Endothelial cell of hepatic sinusoid (primary cell): ENCODE results near the gene BOD1.

Experiments used
- in situ Hi-C: cut with HindIII; loops from 2 replicates; pipeline ENCODE4 v1.10.0; 2017; ENCODE audit warnings: low sequenced_read_pairs

Gene BOD1

DNA sequence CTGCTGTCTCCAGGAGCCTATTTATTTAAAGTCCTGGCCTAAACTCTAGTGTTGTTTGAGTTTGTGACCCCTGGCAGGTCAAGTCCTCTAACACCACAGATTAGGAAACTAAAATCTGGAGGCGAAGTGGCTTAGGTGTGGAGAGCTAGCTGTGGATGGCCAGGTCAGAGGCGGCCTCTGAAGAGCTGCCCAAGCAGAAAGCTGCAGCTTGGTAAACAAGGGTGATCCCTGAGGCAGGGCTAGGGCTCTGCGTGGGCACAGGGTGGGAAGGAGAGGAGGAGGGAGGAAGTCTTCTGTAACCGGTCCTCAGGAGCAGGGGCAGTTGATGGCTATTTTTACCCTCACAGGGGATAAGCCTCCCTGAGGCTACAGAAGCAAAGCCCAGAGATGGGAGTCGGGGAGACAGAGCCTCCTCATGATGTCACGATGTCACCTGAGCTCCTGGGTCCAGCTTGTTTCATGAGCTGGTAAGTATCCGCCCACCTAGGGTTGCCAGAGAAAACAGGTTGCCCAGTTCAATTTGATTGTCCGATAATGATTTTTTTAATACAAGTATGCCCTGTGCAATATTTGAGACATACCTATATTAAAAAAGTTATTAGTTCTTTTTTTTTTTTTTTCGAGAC lies 25.9 kb upstream of the BOD1 start:
- in situ Hi-C loops: no loop called here

DNA sequence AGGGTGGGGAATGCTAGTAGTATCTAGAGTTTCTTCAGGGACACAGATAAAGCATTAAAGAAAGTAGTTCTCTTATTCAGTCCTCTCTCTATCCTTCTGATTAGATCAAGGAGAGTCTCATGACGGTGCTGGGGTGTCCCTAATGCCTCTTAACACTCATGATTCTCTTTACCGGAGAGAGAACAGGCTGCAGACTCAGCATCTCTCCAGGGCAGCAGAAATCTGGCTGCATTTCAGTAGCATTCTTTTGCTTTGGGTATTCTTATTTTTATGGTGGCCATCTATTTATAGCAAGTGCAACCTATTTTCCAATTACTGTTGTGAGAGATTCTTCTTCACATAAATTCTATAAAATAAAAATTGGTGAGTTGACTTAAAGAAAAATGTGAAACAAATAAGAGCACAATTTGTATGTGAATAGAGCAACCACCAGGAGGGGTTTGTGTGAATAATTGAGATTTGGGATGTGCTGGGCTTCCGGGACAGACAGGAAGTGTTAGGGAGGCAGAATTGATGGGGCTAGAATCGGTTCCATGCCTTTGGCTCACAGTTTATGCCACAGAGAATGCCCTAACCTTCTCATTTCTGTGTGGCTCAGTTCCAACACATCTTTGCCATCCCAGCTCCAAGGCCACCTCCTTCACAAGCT lies 23.8 kb upstream of the BOD1 start:
- in situ Hi-C loops: no loop called here

DNA sequence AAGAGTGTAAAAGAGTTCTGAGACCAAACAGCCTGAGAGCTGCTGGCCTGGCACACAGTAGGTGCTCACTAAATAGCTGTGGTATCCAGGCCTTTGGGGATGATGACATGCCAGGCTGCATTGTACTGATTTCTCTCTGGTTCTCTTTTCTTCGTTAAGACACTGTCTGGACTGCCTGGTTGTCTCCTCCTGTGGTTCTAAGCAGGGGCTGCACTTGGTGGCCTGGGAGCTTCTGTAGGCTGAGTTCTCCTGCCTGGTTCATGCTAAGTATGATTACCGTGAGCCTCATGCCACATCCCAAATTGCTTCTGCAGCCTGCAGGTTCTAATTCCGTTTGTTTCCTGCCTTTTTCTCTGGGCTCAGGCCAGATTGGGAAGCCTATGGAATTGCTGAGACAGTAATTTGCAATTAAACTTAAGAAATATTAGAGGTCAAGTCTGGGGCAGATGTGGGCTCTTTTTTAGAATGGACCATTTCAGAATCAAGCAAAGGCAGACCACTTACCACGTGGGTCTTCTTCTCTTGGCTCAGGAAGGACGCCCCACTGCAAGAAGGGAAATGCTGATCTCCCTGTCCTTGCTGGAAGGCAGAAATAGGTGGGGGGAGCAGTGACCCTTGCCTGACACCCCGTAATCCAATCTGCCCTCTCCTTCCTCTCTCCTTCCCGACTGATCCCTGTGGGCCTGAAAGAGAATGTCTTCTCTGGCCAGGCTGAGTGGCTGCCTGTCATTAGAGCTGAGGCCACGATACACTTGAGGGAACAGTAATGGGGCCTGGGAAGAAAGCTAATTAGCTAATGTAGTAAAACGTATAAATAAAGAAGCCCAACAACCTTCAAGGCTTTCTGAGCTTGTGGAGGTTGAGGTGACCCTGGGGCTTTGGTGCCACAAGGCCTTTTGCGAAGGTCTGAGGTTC lies 21.9 kb upstream of the BOD1 start:
- in situ Hi-C loops: no loop called here

DNA sequence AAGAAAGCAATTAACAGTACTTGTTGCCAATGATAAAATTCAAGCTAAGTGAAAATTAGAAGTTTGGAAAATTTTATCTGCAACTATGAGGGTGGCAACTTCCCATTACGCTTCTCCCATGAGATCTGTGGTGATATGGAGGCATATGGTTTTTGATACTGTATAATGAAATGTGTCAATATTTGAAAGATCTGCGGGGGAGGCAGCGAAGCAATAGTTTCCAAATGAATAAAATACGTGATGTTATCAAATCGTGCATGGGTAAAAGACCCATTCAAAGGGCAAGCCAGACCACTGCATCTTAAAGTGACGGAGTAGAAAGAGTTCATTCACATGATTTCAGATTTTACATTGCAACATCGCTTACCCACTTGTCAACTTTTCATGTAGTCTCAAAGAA lies 20.9 kb upstream of the BOD1 start:
- in situ Hi-C loops: no loop called here

DNA sequence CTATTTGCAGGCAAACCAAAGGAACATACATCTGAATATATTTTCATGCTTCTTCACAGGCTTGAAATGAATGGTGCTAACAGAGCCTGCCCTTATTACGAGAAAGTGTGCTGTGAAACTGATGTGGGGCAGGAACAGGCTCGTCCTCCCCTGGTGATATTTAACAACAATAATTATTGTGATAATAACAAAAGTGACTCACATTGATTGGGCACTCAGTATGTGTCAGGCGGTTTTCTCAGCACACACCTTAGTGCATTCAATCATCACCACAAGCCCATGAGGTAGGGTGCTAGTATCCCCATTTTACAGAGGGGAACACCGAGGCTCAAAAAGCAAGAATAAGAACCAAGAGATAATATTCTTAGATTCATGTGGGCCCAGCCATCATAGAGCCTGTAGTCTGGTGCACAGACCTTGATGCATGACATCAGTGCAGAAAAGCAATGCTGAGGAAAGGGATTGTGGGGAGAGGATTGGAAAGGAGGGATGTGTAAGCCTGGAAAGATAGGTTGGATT lies 18.1 kb upstream of the BOD1 start:
- in situ Hi-C loops: no loop called here

DNA sequence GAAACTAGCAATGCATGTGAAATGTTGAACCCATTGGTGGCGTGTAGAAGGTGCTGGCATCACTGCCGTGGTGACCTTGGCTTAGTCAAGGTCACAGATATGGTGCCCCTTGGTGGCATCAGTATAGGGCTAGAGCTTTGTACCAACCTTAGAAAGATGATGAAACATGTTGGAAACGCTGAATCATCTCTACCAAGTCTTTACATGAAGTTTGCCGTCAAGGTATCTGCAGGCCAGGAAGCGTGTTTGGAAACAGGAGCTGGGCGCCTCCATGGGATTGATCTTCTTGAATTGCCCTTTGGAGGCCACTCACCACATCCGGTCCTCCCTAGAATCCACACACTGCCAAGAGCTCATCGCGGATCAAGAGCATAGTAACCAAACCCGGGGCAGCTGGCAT lies 16.9 kb upstream of the BOD1 start:
- in situ Hi-C loops: no loop called here

DNA sequence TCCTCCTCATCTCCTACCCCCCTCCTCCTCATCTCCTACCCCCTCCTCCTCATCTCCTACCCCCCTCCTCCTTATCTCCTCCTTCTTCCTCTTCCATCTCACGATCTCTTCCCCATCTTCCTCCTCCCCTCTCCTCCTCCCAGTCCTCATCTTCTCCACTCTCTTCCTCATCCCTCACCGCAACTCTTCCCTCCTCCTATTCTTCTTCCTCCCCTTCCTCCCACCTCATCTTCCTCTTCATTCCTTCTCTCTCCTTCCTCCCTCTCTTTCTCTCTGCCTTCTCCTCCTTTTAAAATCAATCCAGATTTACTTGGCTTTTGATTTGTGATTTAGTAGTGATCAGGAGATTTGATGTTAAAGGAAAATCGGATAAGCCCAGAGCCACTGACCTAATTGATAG lies 15.0 kb upstream of the BOD1 start:
- in situ Hi-C loops: no loop called here

DNA sequence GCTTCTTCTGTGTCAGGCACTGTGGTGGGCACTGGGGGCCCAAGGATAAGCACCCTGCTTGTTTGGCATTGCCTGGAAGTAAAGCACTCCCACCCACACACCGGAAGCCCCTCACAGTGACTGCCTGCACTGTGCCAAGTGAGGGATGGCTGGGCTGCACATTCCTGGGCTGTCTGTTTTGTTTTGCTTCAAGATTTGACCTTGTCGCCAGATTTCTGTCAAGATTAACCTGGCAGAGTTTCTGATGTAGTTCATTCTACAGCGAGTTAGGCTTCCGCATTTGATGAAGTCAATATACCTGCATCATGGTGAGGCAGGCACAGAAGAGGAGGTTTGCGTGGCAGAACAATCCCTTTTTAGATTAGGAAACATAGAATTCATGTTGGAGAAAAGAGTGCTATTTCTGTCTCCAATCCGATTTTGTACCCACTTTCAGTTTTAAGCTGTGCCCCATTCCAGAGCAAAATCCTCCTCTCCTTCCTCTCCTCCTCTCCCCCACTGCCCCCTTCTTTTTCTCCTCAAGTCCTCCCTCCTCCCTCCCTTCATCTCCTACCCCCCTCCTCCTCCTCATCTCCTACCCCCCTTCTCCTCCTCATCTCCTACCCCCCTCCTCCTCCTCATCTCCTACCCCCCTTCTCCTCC lies 14.4 kb upstream of the BOD1 start:
- in situ Hi-C loops: no loop called here

DNA sequence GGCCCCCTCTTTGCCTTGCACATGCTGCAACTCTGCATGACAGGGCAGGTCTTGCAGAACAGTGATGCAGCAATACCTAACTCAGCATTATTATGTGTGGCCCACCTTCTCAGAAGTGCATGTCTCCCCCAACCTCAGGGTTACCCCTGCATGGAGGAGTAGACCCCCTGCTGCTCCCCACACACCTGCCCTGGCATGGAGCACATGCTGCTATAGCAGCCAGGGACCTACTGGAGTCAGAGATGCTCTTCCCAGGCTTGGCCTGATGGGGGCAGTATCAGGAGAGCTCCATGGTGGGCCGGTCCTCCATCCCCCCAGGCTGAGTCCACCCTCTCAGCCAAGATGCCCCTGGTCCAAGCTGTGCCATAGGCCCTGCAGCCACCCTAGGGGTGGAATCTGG lies 13.2 kb upstream of the BOD1 start:
- in situ Hi-C loops: no loop called here

DNA sequence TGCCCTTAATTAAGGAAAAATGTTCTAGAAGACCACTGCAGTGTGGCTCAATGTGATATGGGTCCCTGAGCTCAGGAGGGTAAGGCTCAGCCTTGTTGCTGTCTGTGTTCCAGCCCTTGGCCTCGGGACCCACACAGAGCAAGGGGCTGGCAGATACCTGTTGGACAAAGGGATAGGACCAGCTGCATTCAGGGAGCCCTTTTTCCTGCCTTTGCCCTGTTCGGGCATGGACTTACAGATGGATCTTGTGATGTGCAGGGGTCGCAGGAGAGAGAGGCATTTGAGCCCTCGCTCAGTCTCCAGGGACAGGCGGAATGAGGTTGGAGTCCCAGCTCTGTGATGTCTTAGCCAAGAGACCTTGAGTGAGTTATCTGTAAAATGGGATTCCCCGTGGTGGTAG lies 12.1 kb upstream of the BOD1 start:
- in situ Hi-C loops: no loop called here

DNA sequence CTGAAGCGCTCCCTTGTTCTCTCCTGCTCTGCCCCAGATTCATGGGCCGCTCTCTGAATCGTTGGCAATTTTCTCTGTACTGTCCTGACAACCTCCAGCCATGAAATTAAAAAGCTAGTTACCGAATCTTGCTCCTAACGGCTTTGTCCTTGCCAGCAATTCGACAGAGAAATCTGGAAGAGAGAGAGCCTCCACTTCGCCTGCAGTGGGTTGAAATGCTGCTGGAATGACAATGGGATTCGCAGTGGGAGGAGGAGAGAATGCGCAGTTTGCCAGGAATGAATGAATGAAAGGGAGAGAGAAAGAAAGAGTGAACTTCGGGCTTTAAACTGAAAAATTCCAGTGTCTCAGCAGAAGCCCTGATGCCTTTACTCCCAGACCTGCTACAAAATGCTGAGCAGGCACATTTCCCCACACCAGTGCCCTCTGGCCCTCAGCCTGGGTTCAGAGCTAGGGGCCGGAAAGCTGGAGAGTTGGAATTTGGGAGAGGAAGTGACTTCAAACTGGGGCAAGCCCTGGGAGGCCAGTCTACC lies 11.5 kb upstream of the BOD1 start:
- in situ Hi-C loops: no loop called here

DNA sequence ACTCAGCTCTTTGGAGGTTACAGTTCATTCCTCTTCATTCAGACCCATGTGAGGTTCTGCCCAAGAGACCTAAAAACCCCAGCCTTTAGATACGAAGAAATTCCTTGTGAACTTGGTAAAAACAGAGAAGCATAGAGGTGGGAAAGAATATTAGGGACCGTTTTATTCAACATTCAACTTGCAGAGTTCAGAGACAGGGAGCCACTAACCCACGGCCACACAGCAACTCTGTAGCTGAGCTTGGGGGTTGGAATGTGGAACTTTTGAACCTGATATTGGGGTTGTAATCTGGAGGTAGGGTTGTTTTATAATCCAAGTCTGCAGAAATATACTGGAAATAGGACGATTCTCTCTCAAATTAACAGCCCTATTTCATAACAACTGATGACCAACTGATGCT lies 10.8 kb upstream of the BOD1 start:
- in situ Hi-C loops: no loop called here

DNA sequence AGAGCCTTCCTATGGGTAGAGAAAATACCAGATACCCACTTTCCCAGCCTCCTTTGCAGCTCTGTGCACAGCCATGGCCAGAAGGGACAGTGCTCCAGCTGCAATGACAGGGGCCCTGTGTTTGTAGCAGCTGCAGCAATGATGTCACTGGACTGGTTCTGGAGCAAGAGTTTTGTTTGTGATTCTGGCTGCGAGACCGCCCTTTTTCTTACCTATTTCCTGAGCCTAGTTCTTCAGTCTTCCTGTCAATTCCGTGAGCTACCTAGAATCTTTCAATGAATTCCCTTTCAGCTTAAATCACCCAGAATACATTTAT lies 10.0 kb upstream of the BOD1 start:
- in situ Hi-C loops: no loop called here

DNA sequence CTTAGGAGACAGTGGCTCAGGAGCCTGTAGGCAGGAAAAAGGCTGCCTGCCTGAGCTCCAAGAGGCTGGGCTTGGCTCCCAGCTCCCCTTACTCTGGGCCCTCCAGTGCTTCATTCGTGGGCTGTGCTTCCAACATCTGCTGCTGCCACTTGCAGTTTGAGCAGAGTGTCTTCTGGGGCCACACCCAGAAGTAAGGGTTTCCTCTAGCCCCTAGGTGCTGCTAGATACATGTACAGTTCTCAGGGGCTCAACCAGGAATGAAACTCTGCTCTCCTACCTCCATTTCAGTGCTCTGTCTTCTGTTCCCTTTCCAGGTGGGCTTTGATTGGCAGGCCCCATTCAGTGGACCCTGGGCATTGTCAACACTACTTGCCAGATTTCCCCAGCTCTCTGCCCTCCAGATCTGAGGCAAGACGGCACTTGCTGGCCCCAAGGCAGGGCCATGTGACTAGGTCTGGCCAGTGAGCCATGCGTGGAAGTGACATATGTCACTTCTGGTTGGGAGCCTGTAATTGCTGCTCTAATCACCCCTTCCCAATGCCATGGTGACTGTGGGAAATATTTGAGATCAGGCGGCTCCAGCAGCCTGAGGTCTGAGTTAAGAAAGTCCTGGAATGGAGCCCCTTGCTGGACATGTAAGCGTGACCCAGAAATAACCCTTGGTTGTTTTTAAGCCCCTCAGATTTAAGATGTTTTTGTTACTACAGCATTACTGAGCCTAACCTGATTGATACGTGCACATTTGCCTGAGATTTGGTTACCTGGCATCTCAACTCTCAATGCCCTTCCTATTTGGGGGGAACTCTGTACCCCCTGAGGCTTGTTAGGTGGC lies 9.4 kb upstream of the BOD1 start:
- in situ Hi-C loops: no loop called here

DNA sequence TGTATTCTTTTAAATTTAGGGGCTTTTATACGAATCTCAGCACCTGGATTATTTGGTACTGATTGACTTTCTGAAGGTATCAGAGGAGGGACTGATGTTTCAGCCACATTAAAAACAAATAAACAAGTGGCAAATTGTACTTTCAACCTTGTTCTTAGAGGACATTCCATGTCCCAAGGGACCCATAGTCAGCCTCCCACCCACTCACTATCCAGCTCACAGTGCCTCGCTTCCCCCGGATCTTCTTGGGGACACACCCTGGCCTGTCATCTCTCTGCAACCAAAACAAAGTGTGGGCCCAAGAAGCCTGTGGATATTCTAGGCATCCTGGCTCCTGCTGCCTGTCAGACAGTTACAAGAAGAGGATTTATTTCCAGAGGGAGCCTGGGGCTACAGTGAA lies 8.8 kb upstream of the BOD1 start:
- in situ Hi-C loops: no loop called here

DNA sequence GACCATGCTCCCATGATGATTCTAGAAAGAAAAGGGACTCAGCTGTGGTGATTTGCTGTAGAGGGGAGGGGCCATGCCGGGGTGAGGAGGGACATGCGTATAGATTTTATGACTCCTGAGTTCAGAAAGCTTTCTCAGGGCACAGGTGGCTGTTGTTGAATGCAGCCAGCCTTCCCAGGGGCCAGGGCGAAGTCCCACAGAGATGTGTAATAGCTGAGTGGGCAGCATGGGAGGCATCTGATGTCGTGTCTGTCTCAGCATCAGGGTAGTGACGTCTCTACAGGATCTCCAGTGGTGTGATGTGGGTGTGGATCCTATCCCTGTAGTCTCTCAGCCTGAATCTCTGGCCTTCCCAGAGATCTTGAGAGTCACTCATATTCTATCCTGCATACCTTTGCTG lies 7.8 kb upstream of the BOD1 start:
- in situ Hi-C loops: loop anchor here (5.0 to 25.0 kb wide), 2 partner anchors 358 to 688 kb away; no protein-coding TSS in a partner anchor

DNA sequence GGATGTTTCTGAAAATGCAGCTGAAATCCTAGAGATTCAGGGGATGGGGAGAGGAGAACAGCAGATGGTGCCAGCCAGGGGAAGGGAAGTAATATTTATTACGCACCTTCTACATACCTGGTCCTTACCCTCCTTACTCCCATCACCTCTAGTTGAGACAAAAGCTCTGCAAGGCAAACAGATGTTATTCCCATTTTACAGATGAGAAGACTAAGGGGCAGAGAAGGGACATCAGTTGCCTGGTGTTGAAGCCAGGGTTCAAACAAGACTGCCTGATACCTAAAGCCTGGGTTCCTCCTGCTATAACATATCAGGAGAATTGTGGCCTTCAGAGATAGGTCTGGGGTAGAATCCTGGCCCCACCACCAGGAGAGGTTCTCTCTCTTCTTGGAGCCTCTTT lies 7.3 kb upstream of the BOD1 start:
- in situ Hi-C loops: loop anchor here (5.0 to 25.0 kb wide), 2 partner anchors 359 to 689 kb away; no protein-coding TSS in a partner anchor

DNA sequence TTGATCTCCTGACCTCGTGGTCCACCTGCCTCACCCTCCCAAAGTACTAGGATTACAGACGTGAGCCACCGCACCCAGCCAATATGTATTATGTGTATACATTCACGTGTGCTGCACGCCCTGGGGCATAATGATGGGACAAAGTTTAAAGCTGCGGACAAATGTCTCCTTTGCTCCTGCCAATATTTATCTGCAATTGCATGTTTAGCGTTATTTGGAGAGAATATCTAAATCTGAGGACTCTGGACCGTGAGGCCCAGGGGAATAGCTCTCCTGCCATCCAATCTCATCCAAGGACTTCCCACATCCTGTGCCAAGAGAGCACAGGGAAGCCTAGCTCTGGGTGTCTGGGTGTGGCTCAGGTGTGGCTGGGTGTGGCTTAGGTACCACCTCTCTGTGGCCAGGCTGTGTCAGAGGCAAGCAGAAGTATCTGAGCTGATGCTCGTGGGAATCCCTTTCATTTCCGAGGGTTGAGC lies 6.9 kb upstream of the BOD1 start:
- in situ Hi-C loops: loop anchor here (5.0 to 25.0 kb wide), 2 partner anchors 359 to 689 kb away; no protein-coding TSS in a partner anchor

DNA sequence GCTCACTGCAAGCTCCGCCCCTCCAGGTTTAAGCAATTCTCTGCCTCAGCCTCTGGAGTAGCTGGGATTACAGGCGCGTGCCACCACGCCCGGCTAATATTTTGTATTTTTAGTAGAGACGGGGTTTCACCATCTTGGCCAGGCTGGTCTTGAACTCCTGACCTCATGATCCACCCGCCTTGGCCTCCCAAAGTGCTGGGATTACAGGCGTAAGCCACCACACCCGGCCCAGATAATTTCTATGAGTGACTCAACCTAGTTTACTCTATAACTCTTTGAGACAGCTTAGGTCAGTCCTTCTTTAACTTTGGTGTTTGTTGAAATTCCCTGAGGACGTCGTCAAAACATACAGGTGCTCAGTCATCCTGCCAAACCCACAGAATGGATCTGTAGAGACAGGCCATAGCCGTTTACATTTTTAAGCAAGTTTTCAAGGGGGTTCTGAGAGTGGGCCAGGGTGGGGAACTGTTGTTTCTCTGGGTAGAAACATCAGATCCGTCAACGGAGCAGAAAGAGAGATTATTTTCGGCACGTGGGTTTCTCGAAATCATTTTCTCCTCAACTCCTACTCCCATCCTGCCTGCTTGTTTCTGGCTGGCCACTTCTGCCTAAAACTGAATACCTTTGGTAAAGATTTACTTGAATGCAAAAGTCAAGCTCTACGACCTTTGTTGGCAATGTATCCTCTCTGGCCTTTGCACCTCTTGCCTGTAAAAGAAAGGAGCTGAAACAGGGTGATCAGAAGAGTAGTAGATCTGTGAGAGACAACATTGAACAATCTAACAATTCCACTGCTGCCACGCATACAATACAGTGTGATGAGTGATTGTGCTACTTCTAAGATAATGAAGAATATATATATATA lies 6.0 kb upstream of the BOD1 start:
- in situ Hi-C loops: loop anchor here (5.0 to 25.0 kb wide), 2 partner anchors 360 to 690 kb away; no protein-coding TSS in a partner anchor
